Epidermal melanocyte (primary cell): Measurements from ENCODE around the gene ADGRG4.

Experiments
- DNase-seq: peaks from one replicate; pipeline ENCODE4 v3.0.0; 2011; ENCODE audit warnings: low spot score; ENCODE audit not compliant: insufficient read length

ADGRG4 gene

GRCh38 chrX:136464589-136464988 is 163.8 kb downstream of the ADGRG4 start:
- no peak for DNase-seq
